ENCODE measurements around the gene ITPRID1.

ITPRID1 gene

DNA sequence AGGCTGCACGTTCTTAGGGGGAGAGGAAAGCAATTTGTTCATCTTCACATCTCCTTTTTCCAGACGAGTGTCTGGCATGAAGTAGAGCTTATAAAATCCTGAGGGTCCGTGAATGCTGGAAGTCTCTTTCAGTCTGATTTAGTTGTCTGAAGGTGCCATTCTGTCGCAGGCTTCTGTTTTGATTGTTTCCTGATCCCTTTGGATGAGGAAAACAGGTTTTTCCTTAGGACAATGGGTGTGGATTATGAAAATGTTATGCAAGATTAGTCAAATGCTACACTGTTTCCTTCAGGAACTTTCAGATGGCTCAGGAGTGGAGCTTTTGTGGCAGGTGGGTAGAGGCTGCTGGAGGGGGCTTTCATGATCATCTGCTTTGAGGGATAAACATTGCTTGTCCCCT is at the start of gene ITPRID1:
ITPRID1 (plus strand) TSS at position 301 of the 400 bp plus-strand sequence. CDS start 38,935 bp downstream, outside the sequence.
- H3K9ac ChIP-seq (ENCODE audit: low read length): no peak within 1 kb of the TSS
- TF ChIP-seq, protein P1, sequence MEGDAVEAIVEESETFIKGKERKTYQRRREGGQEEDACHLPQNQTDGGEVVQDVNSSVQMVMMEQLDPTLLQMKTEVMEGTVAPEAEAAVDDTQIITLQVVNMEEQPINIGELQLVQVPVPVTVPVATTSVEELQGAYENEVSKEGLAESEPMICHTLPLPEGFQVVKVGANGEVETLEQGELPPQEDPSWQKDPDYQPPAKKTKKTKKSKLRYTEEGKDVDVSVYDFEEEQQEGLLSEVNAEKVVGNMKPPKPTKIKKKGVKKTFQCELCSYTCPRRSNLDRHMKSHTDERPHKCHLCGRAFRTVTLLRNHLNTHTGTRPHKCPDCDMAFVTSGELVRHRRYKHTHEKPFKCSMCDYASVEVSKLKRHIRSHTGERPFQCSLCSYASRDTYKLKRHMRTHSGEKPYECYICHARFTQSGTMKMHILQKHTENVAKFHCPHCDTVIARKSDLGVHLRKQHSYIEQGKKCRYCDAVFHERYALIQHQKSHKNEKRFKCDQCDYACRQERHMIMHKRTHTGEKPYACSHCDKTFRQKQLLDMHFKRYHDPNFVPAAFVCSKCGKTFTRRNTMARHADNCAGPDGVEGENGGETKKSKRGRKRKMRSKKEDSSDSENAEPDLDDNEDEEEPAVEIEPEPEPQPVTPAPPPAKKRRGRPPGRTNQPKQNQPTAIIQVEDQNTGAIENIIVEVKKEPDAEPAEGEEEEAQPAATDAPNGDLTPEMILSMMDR (IDR thresholded peaks at IDR 0.05; ENCODE audit: insufficient read depth, low read length, poor library complexity, severe bottlenecking): no peak
- TF ChIP-seq EZH2phosphoT487 (conservative IDR thresholded peaks at IDR 0.05; ENCODE audit: low read length): no peak

DNA sequence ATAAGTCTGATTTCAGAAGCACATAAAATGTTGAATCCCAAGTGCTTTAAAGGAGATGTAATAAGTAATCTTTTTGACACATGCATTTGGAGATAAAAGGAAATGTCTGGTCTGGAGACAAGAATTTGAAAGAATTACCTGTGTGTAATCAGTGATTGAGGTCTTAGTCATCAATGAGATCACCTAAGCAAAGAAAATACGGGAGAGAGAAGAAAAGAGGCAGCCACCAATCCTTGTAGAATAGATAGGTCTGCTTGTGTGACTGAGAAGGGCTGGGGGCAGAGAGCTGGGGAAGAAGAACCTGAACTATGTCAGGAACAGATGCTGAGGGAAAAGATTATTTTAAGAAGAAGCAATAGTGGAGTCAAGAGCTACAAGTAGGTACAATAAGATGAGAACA is 49.3 kb upstream of the ITPRID1 start:
- Histone ChIP-seq H3K79me2 (ENCODE audit: insufficient read depth, low read length) (no peaks in the 10 kb centered on the region), H4K20me1 (ENCODE audit: low read depth, low read length) (no peaks in the 10 kb centered on the region), H3K27ac (ENCODE audit: low read depth, low read length) (no peak overlapping the region), H3K9me2 (replicated peaks; ENCODE audit: insufficient read depth, low read length) (no peaks in the 10 kb centered on the region), H2AFZ (ENCODE audit: low read depth, low read length, severe bottlenecking) (no peak overlapping the region), H3K4me2 (ENCODE audit: low read depth, low read length, poor library complexity, severe bottlenecking) (no peak overlapping the region), H3K27me3 (ENCODE audit: low read length) (no peaks in the 10 kb centered on the region; the same call in 1 of the 2 replicates), H3K9me3 (ENCODE audit: insufficient read depth, low read length) (no peaks in the 10 kb centered on the region), H3K9ac (ENCODE audit: low read length) (no peak overlapping the region), H3F3A (ENCODE audit: insufficient read depth) (no peaks in the 10 kb centered on the region), H3K36me3 (ENCODE audit: low read length) (no peaks in the 10 kb centered on the region), H3K4me3 (ENCODE audit: insufficient read depth, low read length, poor library complexity, severe bottlenecking) (no peak overlapping the region)
- TF ChIP-seq, protein P1 (IDR thresholded peaks at IDR 0.05; ENCODE audit: insufficient read depth, low read length, poor library complexity, severe bottlenecking): no peak
- no peak for TF ChIP-seq EZH2phosphoT487 (conservative IDR thresholded peaks at IDR 0.05; ENCODE audit: low read length)

More for the DNA sequence above, at the start of gene ITPRID1:
- Histone ChIP-seq H3K4me3 (ENCODE audit: insufficient read depth, low read length, poor library complexity, severe bottlenecking) (no peak within 1 kb of the TSS), H3K79me2 (ENCODE audit: insufficient read depth, low read length) (no peaks in the 10 kb centered on the region), H3K27ac (ENCODE audit: low read depth, low read length) (no peak within 1 kb of the TSS), H3K9me3 (ENCODE audit: insufficient read depth, low read length) (no peaks in the 10 kb centered on the region), H3K27me3 (ENCODE audit: low read length) (0 out of 2 replicates have a peak, but pooled peaks cover 2% of the 10 kb centered on the region), H3F3A (ENCODE audit: insufficient read depth) (no peaks in the 10 kb centered on the region), H4K20me1 (ENCODE audit: low read depth, low read length) (no peaks in the 10 kb centered on the region), H3K4me2 (ENCODE audit: low read depth, low read length, poor library complexity, severe bottlenecking) (no peak within 1 kb of the TSS), H2AFZ (ENCODE audit: low read depth, low read length, severe bottlenecking) (no peak within 1 kb of the TSS), H3K9me2 (replicated peaks; ENCODE audit: insufficient read depth, low read length) (no peaks in the 10 kb centered on the region), H3K36me3 (ENCODE audit: low read length) (no peaks in the 10 kb centered on the region)

DNA sequence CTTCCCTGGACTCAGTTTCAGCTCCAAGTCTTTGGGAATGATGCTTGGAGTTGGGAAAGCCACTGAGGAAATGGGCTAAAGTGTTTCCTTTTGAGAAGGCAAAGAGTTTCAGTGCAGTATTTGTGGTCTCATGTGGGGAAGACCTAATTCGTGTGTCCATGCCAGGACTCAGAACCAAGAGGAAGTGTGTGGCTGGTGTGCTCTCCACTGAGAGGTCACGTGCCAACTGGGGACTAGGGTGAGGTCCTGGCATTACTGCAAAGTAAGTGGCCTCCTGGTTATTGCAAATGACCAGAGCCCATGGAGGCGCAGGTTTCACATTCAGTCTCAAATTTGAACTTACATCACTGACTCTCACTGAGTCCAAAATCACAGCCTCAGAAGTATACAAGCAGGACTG is 48.6 kb upstream of the ITPRID1 start:
- Histone ChIP-seq H3F3A (ENCODE audit: insufficient read depth) (no peaks in the 10 kb centered on the region), H3K4me2 (ENCODE audit: low read depth, low read length, poor library complexity, severe bottlenecking) (no peak overlapping the region), H3K27ac (ENCODE audit: low read depth, low read length) (no peak overlapping the region), H3K79me2 (ENCODE audit: insufficient read depth, low read length) (no peaks in the 10 kb centered on the region), H4K20me1 (ENCODE audit: low read depth, low read length) (no peaks in the 10 kb centered on the region), H3K4me3 (ENCODE audit: insufficient read depth, low read length, poor library complexity, severe bottlenecking) (no peak overlapping the region), H3K36me3 (ENCODE audit: low read length) (no peaks in the 10 kb centered on the region), H3K27me3 (ENCODE audit: low read length) (no peaks in the 10 kb centered on the region; the same call in 1 of the 2 replicates), H2AFZ (ENCODE audit: low read depth, low read length, severe bottlenecking) (no peak overlapping the region), H3K9ac (ENCODE audit: low read length) (no peak overlapping the region), H3K9me2 (replicated peaks; ENCODE audit: insufficient read depth, low read length) (no peaks in the 10 kb centered on the region), H3K9me3 (ENCODE audit: insufficient read depth, low read length) (no peaks in the 10 kb centered on the region)
- TF ChIP-seq, protein P1 (IDR thresholded peaks at IDR 0.05; ENCODE audit: insufficient read depth, low read length, poor library complexity, severe bottlenecking): no peak
- no peak for TF ChIP-seq EZH2phosphoT487 (conservative IDR thresholded peaks at IDR 0.05; ENCODE audit: low read length)
